MM.1S (cell line): ENCODE measurements around the gene TBR1.

Source experiments
- DNase-seq: peaks from one replicate; pipeline ENCODE4 v3.0.0-alpha.2; 2015
- H2AFZ ChIP-seq: fragments of 300-600 bp; sonication (generic); 2 replicates; pipeline ENCODE4 v1.6.0; 2016; ENCODE audit warnings: antibody characterized with exemption, low read length
- H3F3A ChIP-seq: fragments of 300-600 bp; sonication (generic); 2 replicates; pipeline ENCODE4 v1.6.1; 2016; ENCODE audit warnings: mild to moderate bottlenecking, antibody characterized with exemption, low read length, moderate library complexity, mixed read lengths; ENCODE audit not compliant: insufficient read depth
- H3K27ac ChIP-seq: fragments of 300-600 bp; sonication (generic); 2 replicates; pipeline ENCODE4 v1.5.1; 2016; ENCODE audit warnings: mild to moderate bottlenecking, low read length
- H3K27me3 ChIP-seq: fragments of 300-600 bp; sonication (generic); replicated peaks from 2 replicates; pipeline ENCODE4 v1.6.0; 2016; ENCODE audit warnings: low read length; ENCODE audit not compliant: insufficient read depth
- H3K36me3 ChIP-seq: fragments of 300-600 bp; sonication (generic); replicated peaks from 2 replicates; pipeline ENCODE4 v1.6.1; 2016; ENCODE audit warnings: mild to moderate bottlenecking, low read length, mixed read lengths; ENCODE audit not compliant: insufficient read depth
- H3K4me1 ChIP-seq: fragments of 300-600 bp; sonication (generic); 2 replicates; pipeline ENCODE4 v1.6.1; 2016; ENCODE audit warnings: low read length, mixed read lengths
- H3K4me2 ChIP-seq: fragments of 300-600 bp; sonication (generic); 2 replicates; pipeline ENCODE4 v1.6.0; 2016; ENCODE audit warnings: low read depth, low read length
- H3K4me3 ChIP-seq: fragments of 300-600 bp; sonication (generic); 2 replicates; pipeline ENCODE4 v1.5.1; 2016; ENCODE audit warnings: low read length, mixed read lengths
- H3K79me2 ChIP-seq: fragments of 300-600 bp; sonication (generic); 2 replicates; pipeline ENCODE4 v1.6.1; 2016; ENCODE audit warnings: mixed run types, low read length, mixed read lengths
- H3K9ac ChIP-seq: fragments of 300-600 bp; sonication (generic); 2 replicates; pipeline ENCODE4 v1.6.1; 2016; ENCODE audit warnings: low read length, mixed read lengths
- H3K9me2 ChIP-seq: fragments of 300-600 bp; sonication (generic); replicated peaks from 2 replicates; pipeline ENCODE4 v1.6.1; 2016; ENCODE audit warnings: mild to moderate bottlenecking, low read length, mixed read lengths; ENCODE audit not compliant: insufficient read depth
- H3K9me3 ChIP-seq: fragments of 300-600 bp; sonication (generic); replicated peaks from 2 replicates; pipeline ENCODE4 v1.6.1; 2016; ENCODE audit warnings: mild to moderate bottlenecking, low read length, mixed read lengths; ENCODE audit not compliant: insufficient read depth
- H4K20me1 ChIP-seq: fragments of 300-600 bp; sonication (generic); 2 replicates; pipeline ENCODE4 v1.6.1; 2016; ENCODE audit warnings: mild to moderate bottlenecking, low read length, moderate library complexity, mixed read lengths; ENCODE audit not compliant: insufficient read depth
- CTCF ChIP-seq: fragments of 300-600 bp; sonication (generic); IDR thresholded peaks from 2 replicates; pipeline ENCODE4 v1.5.1; 2016; ENCODE audit warnings: antibody characterized with exemption, low read length, mixed read lengths
- EZH2 ChIP-seq: fragments of 300-600 bp; sonication (generic); optimal IDR thresholded peaks from 2 replicates; pipeline ENCODE3; 2017; ENCODE audit warnings: low read depth, mild to moderate bottlenecking, antibody characterized with exemption, low read length, mixed read lengths
- EZH2phosphoT487 ChIP-seq: fragments of 300-600 bp; sonication (generic); IDR thresholded peaks from 2 replicates; pipeline ENCODE4 v1.6.1; 2018; ENCODE audit warnings: antibody characterized with exemption, low read length

The TBR1 gene

DNA sequence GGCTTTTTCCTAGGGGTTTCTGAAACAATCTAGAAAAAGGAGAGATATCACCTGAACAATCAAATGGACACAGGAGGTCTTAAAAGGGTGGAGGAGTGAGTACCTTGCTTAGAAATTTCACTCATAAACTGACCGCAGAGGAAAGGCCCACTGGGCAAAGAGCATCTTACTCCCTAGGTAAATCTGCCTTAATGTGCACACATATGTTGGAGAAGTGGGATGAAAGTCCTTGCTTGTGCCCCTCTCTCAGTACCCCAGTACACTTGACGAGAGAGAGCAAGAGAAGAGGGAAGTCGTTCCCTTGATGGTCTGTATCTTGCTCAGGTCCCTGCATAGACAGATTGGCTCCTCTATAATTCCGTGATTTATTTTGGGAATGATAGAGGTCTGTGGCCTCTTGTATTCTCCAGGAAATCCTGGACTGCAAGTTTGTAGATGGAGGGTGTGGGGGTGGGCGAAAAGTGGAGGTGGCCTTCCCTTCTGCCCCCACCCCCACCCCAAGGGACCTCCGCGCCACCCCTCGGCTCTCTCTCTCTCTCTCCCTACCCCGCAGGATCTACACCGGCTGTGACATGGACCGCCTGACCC lies 6.8 kb downstream of the TBR1 start:
- DNase-seq: no peak
- no peaks in the 10 kb centered on the region for H3K9me2 ChIP-seq
- H4K20me1 ChIP-seq: no peaks in the 10 kb centered on the region
- TF ChIP-seq EZH2: no peak
- no peak for TF ChIP-seq EZH2phosphoT487
- TF ChIP-seq CTCF: no peak
- H3F3A ChIP-seq: no peaks in the 10 kb centered on the region
- no peak overlapping the region for H3K4me2 ChIP-seq
- no peaks in the 10 kb centered on the region for H3K9me3 ChIP-seq
- H3K27me3 ChIP-seq: no peaks in the 10 kb centered on the region
- H3K27ac ChIP-seq: no peak overlapping the region
- no peaks in the 10 kb centered on the region for H3K4me1 ChIP-seq
- H3K9ac ChIP-seq: no peak overlapping the region
- H3K4me3 ChIP-seq: no peak overlapping the region
- H3K79me2 ChIP-seq: no peaks in the 10 kb centered on the region
- H2AFZ ChIP-seq: no peak overlapping the region
- H3K36me3 ChIP-seq: no peaks in the 10 kb centered on the region

- H3F3A ChIP-seq: no peaks in the 10 kb centered on the region
- no peak overlapping the region for H3K27ac ChIP-seq
- H3K4me3 ChIP-seq: no peak overlapping the region
- H3K27me3 ChIP-seq: no peaks in the 10 kb centered on the region
- H3K9me2 ChIP-seq: no peaks in the 10 kb centered on the region
- H3K4me1 ChIP-seq: no peaks in the 10 kb centered on the region
- H3K36me3 ChIP-seq: no peaks in the 10 kb centered on the region
- H3K4me2 ChIP-seq: no peak overlapping the region
- no peaks in the 10 kb centered on the region for H3K9me3 ChIP-seq
- no peak overlapping the region for H2AFZ ChIP-seq
- no peak for DNase-seq
- H4K20me1 ChIP-seq: no peaks in the 10 kb centered on the region
- TF ChIP-seq CTCF: no peak
- no peak for TF ChIP-seq EZH2phosphoT487
- TF ChIP-seq EZH2: no peak
- no peaks in the 10 kb centered on the region for H3K79me2 ChIP-seq
- no peak overlapping the region for H3K9ac ChIP-seq
These were observed 7.6 kb downstream of the TBR1 start for GRCh38 chr2:161423421-161424393.

DNA sequence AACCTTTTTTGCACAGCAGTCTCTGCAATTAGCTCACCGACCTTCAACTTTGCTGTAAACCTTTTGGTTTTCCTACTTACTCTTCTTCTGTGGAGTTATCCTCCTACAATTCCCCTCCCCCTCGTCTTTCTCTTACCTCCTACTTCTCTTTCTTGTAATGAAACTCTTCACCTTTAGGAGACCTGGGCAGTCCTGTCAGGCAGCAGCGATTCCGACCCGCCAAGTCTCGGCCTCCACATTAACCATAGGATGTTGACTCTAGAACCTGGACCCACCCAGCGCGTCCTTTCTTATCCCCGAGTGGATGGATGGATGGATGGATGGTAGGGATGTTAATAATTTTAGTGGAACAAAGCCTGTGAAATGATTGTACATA lies 8.3 kb downstream of the TBR1 start:
- H3F3A ChIP-seq: no peaks in the 10 kb centered on the region
- no peaks in the 10 kb centered on the region for H3K79me2 ChIP-seq
- TF ChIP-seq EZH2: no peak
- no peak for TF ChIP-seq EZH2phosphoT487
- H3K4me3 ChIP-seq: no peak overlapping the region
- no peak overlapping the region for H3K27ac ChIP-seq
- no peaks in the 10 kb centered on the region for H3K27me3 ChIP-seq
- no peaks in the 10 kb centered on the region for H3K9me3 ChIP-seq
- no peaks in the 10 kb centered on the region for H3K9me2 ChIP-seq
- H3K9ac ChIP-seq: no peak overlapping the region
- no peak overlapping the region for H3K4me2 ChIP-seq
- no peaks in the 10 kb centered on the region for H4K20me1 ChIP-seq
- no peaks in the 10 kb centered on the region for H3K4me1 ChIP-seq
- H3K36me3 ChIP-seq: no peaks in the 10 kb centered on the region
- no peak for DNase-seq
- H2AFZ ChIP-seq: no peak overlapping the region
